HG02571 (cell line): ENCODE results near the gene SLC4A2.

Experiments used
- ATAC-seq: cut with Tn5 transposase; IDR thresholded peaks from one replicate; pipeline ENCODE4 v1.9.1; 2021; ENCODE audit warnings: mild to moderate bottlenecking, moderate library complexity; ENCODE audit not compliant: unreplicated experiment

SLC4A2 gene

DNA sequence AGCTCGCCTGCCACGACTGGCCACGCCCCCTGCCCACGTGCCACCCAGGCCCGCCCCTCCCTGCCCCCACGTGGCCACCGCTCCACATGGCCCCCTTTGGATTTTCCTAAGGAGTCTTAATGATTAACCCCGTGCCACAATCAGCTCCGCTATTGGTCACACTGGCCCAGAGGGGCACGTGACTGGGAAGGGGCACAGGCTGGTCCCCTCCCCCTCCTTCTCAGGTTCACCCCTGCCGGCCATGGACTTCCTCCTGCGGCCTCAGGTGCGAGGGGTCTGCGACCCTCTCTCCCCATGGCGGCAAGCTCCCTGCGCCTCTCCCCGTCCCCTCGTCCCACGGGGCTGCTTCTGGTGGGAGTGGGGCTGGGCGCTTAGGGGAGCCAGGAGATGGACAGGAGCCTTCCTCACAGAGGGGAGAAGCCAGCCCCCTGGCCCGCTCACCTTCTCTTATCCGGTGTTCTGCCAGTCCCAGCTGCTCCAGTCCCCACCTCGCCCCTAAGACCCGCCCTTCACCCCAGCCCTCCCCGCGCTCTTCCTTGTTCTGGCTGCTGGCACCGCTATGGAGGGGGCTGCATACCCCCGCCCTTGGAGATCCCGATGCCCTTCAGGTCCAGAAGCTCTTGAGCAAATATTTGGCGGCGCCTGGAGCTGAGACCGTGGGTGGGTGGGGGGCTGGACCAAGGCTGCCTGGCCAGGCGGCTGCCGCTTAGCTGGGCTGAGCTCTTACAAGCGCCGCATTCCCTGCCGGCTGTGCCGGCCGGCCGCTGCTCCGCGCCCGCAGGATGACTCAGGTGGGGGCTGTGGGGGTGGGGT, 3.2 kb downstream of the SLC4A2 start:
- no peak for ATAC-seq

DNA sequence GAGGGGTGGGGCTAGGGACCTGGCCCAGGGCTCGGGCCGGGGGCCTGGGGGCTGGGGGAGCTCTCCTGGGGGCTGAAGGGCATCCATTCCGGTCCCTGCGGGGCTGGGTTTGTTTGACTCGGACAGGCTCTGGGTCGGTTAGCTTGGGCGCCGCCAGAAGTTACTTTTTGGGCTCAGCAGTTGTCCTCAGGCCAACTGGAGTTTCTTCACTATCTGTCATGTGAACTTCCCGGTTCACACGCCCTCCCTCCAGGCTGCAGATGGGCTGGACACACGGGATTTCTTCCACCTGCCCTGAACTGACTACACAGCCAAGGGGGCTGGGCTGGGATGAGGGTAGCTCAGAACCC, 3.8 kb downstream of the SLC4A2 start:
- no peak for ATAC-seq

DNA sequence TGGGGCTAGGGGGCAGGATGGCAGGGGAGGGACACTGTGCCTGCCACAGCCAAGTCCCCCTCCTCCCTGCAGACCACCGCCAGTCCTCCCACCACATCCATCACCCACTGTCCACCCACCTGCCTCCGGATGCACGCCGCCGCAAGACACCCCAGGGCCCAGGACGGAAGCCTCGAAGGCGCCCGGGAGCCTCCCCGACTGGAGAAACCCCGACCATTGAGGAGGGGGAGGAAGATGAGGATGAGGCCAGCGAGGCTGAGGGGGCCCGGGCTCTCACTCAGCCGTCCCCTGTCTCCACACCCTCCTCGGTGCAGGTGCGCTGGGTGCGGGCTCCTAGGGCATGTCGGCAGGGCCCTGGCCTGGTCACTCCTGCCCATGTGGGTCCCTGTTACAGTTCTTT, 5.1 kb downstream of the SLC4A2 start:
- ATAC-seq: no peak

DNA sequence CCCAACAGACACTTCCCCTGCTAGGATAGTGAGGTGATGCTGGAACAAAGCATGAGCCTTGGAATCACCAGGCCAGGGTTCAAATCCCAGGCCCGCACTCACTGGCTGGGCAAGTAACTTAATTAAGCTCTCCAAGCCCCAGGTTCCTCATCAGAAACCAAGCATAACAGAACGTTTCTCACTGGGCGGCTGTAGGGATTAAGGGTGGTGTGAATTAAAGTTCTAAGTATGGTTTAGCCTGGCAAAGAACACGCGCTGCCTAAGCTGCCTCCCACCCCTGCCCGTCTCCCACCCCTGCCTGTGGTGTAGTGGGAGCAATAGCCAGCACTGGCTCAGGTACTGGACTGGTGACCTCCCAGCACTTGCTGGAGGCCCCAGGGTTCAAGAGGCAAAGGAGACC, 5.6 kb downstream of the SLC4A2 start:
- no peak for ATAC-seq

DNA sequence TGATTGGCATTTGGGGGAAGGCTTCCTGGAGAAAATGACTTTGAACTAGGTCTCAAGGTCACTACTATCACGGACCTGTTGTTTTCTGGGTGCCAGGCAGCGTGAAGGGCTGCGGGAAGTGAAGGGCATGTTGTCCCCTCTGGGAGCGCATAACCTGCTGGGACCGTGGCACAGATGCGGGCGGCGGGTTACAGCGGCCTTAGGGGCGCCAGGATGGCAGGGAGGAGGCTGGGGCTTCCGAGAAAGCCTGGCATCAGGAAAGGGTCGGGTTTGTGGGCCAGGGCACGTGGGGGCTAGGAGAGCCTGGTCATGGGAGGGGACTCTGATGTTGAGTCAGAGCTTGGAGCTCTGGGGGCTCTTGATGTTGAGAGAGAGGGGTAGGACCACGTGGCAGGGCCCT, 6.1 kb downstream of the SLC4A2 start:
- no peak for ATAC-seq

DNA sequence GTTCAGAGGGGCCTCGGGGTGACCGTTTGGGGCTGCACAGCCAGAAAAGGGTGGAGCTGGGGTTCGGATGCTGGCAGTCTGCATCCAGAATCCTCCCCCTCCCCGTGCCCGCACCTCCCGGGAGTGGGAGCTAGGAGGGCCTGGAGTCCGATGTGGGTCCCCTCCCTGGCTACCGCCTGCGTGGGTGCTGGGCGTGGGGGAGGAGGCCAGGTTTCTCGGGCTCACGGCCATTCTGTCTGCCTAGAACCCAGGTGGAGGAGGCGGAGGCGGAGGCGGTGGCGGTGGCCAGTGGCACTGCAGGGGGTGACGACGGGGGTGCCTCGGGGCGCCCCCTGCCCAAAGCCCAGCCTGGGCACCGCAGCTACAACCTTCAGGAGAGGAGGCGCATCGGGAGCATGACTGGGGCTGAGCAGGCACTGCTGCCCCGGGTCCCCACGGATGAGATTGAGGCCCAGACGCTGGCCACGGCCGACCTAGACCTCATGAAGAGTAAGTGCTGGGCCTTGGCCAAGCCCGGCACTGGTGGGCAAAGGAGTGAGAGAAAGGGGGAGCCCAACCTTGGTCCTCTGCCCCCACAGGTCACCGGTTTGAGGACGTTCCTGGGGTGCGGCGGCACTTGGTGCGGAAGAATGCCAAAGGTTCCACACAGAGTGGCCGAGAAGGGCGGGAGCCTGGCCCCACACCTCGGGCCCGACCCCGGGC, 7.0 kb downstream of the SLC4A2 start:
- no peak for ATAC-seq

DNA sequence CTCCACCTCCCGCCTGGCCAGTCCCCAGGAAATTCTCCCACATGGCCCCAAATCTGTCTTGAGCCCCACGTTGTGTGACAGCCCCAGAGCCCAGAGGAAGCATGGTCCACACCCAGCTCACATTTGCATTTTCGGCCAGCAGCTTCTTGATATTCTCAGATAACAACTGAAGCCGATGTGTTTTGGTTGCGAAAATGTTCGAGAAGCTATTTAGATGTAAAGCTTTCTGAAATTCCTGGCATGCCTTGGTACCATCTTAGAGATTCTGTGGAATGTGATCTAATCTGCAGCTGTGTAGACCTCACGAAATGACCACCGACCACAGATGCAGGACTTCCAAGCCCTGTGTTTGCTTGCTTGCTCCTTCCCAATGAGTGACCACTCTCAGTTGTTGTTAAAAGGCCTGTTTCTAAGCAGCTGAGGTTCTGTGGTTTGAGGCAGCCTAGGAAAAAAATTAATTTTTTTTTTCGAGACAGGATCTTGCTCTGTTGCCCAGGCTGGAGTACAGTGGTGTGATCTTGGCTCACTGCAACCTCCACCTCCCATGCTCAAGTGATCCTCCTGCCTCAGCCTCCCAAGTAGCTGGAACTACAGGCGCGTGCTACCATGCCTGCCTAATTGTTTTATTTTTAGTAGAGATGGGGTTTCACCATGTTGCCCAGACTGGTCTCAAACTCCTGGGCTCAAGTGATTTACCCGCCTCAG, 8.8 kb downstream of the SLC4A2 start:
- ATAC-seq: no peak

DNA sequence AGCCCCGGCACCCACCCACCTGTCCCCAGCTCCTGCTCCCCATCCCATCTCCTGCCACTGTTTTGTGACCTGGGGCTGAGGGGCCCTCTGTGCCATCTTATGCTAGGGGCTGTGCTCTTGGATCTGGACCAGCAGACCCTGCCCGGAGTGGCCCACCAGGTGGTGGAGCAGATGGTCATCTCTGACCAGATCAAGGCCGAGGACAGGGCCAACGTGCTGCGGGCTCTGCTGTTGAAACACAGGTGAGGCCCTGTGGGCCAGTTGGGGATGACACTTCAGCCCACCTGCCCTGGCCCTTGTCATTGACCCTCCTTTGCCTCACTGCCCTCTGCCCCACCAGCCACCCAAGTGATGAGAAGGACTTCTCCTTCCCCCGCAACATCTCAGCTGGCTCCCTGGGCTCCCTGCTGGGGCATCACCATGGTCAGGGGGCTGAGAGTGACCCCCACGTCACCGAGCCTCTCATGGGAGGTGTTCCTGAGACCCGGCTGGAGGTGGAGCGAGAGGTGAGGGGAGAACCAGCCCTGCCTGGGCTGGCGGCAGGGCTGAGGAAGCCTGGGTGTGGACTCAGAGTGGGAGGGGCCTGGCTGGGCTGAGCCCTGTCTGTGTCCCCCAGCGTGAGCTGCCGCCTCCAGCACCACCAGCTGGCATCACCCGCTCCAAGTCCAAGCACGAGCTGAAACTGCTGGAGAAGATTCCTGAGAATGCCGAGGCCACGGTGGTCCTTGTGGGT, 10.6 kb downstream of the SLC4A2 start:
- no peak for ATAC-seq

DNA sequence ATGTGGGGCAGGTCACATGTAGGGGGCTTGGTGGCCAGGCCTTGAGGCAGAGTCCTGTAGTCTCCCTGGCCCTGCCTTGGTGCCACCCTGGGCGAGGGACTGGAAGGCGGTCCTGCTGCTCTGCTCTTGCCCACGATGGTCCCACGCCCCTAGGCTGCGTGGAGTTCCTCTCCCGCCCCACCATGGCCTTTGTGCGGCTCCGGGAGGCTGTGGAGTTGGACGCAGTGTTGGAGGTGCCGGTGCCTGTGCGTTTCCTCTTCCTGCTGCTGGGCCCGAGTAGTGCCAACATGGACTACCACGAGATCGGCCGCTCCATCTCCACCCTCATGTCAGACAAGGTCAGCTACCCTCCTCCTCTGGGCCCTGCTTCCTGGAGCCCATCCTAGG, 11.2 kb downstream of the SLC4A2 start:
- no peak for ATAC-seq

DNA sequence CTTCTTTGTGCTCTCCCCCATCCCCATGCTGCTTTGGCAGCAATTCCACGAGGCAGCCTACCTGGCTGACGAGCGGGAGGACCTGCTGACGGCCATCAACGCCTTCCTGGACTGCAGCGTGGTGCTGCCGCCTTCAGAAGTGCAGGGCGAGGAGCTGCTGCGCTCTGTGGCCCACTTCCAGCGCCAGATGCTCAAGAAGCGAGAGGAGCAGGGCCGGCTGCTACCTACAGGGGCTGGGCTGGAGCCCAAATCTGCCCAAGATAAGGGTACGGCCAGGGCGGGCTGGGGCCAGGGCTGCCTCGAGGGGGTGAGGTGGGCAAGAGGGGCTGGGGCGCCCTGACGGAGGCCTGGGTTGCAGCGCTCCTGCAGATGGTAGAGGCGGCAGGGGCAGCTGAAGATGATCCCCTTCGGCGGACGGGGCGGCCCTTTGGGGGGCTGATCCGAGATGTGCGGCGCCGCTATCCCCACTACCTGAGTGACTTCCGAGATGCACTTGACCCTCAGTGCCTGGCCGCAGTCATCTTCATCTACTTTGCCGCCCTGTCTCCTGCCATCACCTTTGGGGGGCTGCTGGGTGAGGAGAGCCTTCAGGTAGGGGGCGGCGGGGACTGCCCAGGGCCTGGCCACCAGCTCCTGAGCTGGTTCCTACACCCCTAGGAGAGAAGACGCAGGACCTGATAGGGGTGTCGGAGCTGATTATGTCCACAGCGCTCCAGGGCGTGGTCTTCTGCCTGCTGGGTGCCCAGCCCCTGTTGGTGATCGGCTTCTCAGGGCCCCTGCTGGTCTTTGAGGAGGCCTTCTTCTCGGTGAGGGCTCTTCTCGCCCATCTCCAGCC, 11.9 kb downstream of the SLC4A2 start:
- no peak for ATAC-seq

DNA sequence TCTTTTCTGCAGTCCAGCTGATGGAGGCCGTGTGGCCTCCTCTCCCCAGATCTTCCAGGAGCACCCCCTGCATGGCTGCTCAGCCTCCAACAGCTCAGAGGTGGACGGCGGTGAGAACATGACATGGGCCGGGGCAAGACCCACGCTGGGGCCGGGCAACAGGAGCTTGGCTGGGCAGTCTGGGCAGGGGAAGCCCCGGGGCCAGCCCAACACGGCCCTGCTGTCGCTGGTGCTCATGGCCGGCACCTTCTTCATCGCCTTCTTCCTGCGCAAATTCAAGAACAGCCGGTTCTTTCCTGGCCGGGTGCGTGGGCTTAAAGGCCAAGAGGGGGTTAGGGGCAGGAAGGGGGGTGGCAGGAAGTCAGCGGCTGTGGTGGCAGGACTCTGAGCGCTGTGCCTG, 14.6 kb downstream of the SLC4A2 start:
- ATAC-seq: no peak

DNA sequence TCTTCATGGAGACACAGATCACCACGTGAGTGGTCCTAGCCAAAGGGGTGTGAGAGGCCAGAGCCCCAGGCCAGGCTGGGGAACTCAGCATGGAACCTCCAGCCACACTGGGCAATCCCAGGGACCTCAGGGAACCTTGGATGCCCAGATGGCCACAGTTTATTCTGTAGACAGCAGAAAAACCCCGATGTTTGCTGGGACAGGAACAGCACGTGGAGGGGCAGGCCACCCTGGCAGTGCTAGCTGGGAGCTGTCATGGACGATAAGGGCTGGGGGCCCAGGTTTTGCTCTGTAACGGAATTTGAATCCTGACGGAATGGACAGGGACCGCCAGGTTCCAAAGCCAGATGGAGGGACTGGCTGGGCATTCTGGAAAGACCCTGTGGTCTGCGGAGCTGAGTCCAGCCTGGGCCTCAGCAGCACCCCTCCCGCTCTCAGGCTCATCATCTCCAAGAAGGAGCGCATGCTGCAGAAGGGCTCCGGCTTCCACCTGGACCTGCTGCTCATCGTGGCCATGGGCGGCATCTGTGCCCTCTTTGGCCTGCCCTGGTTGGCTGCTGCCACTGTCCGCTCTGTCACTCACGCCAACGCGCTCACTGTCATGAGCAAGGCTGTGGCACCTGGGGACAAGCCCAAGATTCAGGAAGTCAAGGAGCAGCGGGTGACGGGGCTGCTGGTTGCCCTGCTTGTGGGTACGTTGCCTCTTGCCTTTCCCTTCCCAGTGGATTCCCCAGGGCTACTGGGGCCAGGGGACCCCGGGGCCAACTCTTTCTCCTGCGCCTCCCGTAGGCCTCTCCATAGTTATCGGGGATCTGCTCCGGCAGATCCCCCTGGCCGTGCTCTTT, 15.7 kb downstream of the SLC4A2 start:
- ATAC-seq: no peak

DNA sequence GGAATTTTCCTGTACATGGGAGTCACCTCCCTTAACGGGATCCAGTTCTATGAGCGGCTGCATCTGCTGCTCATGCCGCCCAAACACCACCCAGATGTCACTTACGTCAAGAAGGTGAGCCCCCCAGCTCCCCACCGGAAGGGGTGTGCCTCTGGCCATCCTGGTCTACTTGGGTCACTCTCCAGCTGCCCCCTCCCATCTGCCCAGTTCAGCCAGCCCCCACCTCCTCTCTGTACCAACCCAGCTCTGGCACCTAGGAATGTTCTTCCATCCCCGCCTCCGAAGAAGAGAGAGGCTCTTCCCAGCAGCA, 16.2 kb downstream of the SLC4A2 start:
- no peak for ATAC-seq

DNA sequence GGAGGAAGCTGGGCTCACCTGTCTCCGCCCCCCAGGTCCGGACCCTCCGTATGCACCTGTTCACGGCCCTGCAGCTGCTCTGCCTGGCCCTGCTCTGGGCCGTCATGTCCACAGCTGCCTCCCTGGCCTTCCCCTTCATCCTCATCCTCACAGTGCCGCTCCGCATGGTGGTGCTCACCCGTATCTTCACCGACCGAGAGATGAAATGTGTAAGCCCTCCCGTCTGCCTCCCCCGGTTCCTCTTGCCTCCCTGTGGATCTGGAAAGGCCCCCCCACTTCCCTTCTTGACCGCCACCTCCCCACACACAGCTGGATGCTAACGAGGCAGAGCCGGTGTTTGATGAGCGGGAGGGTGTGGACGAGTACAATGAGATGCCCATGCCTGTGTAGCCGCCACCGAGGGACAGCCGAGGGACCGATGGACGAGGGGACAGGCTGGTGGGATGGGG, 16.6 kb downstream of the SLC4A2 start:
- no peak for ATAC-seq

DNA sequence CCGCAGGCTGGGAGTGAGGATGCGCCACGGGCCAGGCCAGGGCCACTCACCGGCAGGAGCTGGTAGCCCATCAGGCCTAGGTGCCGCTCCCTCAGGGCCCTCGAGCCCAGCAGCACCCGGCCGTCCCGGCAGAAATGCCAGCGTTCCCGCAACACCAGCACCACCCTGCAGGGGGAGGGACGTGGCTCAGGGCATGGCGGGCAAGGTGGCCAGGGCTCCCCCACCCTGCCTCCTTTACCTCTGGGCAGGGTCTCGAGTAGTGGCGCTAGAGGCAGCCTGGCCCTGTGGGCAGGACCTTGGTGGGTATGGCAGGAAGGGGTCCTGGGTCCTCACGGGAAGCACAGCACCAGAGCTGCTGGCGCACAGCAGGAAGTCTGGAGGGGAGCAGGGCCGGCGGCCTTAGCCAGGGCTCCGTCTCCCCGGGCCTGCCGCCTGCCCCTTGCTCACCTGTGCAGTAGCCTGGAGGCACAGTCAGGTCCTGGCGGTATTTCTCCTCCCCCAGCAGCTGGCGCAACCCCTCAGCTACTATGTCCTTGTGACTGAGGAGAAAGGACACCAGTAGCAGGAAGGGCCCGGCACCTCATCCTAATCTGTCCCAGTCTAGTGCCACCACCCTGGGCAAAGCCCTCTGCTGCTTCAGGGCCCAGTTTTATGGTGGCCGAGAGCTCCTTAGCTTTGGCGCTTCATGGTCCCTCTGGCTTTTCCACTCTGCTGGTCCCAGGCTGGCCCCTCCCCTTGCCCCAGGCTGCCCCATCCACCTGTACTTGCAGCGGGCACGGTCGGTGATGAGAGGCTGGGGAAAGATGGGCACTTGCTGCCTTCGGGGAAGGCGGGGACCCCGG, 17.7 kb downstream of the SLC4A2 start:
- no peak for ATAC-seq

DNA sequence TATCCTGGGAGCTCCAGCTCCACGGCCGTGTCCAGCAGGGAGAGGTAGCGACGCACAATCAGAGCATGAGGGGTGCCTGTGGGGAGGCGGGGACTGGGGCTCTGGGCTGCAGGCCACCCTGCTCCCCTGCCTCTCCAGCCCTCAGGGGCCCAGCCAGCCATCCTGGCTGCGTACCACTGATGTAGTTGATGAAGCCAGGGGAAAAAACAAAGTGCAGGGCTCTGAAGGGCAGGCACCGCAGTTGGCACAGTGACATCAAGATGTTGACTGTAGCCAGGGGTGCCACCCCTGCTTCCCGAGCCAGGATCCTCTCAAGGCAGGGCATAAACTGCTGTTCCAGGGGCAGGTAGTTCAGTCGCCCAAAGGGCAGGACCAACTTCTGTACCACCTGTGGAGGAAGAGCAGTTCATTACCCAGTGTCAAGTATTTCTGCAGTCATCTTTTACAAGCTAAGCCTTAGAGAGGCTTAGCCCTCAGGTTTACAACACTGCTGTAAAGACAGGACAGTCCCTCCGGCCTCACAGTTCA, 18.4 kb downstream of the SLC4A2 start:
- ATAC-seq: no peak

DNA sequence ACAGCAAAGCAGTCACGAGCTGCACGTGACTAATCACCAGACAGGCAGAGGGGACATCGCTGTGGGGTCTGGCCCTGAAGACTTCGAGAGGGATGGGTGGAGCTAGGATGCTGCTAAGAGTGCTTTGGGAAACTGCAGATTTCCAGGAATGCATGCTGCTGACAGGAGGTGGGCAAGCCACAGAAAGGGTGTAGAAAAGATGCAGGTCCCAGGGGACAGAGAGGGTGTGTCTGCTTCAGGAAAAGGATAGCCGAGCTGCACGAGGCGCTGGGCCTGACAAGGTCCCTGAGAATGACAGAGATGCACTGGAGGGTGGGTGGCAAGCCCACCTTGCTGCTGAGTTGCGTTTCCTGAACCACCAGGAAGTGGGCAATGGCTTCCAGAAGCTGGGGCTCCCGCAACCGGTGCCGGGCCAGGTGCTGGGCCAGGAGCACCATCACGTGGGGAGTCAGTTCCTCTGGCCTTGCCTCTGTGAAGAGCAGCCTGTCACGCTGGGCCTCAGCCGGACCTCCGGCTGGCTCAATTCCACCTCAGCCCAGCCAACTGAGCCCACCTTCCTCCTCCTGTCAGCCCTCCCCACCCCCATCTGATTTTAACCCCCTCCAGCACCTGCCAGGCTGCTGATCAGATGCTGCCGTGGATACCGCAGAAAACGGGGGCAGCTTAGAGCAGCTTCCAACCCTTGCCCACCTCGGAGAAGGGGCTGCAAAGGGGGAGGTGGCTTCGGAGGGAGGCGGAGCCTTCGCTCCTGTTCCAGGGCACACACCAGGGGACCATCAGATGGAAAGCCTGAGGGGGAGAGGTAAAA, 19.0 kb downstream of the SLC4A2 start:
- ATAC-seq: no peak
